Measurements from ENCODE around the gene ARHGEF11.
A peak's percentile ranks its signal among the peaks of the same experiment; 100 is the strongest.

Gene ARHGEF11

GRCh38 chr1:156999596-157000320 lies 45.8 kb downstream of the ARHGEF11 start:
- DNase-seq: no peak

GRCh38 chr1:156998840-156999500 lies 46.6 kb downstream of the ARHGEF11 start:
- DNase-seq: no peak

- DNase-seq: no peak
Measured at GRCh38 chr1:156998301-156998700, 47.2 kb downstream of the ARHGEF11 start.

- DNase-seq: no peak
Measured at GRCh38 chr1:156995412-156995811, 50.1 kb downstream of the ARHGEF11 start.

GRCh38 chr1:156994277-156994676 lies 51.3 kb downstream of the ARHGEF11 start:
- no peak for DNase-seq

GRCh38 chr1:156993426-156994147 lies 52.0 kb downstream of the ARHGEF11 start:
- DNase-seq: no peak

- DNase-seq: no peak
Measured at GRCh38 chr1:156992215-156992614, 53.3 kb downstream of the ARHGEF11 start.

GRCh38 chr1:156987715-156988114 lies 57.8 kb downstream of the ARHGEF11 start:
- no peak for DNase-seq

GRCh38 chr1:156980551-156980950 lies 65.0 kb downstream of the ARHGEF11 start:
- DNase-seq: no peak

GRCh38 chr1:156975084-156975483 lies 70.5 kb downstream of the ARHGEF11 start:
- no peak for DNase-seq

- no peak for DNase-seq
Measured at GRCh38 chr1:156973417-156973816, 72.1 kb downstream of the ARHGEF11 start.

- DNase-seq: no peak
Measured at GRCh38 chr1:156970017-156970416, 75.5 kb downstream of the ARHGEF11 start.

- no peak for DNase-seq
Measured at GRCh38 chr1:156969496-156969895, 76.0 kb downstream of the ARHGEF11 start.

- no peak for DNase-seq
Measured at GRCh38 chr1:156964441-156964840, 81.1 kb downstream of the ARHGEF11 start.

GRCh38 chr1:156963621-156964020 lies 81.9 kb downstream of the ARHGEF11 start:
- DNase-seq: no peak

- no peak for DNase-seq
Measured at GRCh38 chr1:156961709-156962108, 83.8 kb downstream of the ARHGEF11 start.

- DNase-seq: no peak
Measured at GRCh38 chr1:156959925-156960324, 85.6 kb downstream of the ARHGEF11 start.

- peak; percentile 52 for DNase-seq
Measured at GRCh38 chr1:156959414-156959813, 86.1 kb downstream of the ARHGEF11 start.

- no peak for DNase-seq
Measured at GRCh38 chr1:156958247-156958714, 87.3 kb downstream of the ARHGEF11 start.

GRCh38 chr1:156957634-156958033 lies 87.9 kb downstream of the ARHGEF11 start:
- no peak for DNase-seq

- DNase-seq: no peak
Measured at GRCh38 chr1:156956333-156956732, 89.2 kb downstream of the ARHGEF11 start.

- DNase-seq: no peak
Measured at GRCh38 chr1:156953571-156953970, 92.0 kb downstream of the ARHGEF11 start.

- no peak for DNase-seq
Measured at GRCh38 chr1:156951371-156951770, 94.2 kb downstream of the ARHGEF11 start.

- no peak for DNase-seq
Measured at GRCh38 chr1:156949127-156949526, 96.4 kb downstream of the ARHGEF11 start.

Data from NCI-H2029 treated with DMSO at 0.1 percent for 48 hours (cell line).